ENCODE data around the gene SLC27A5. TPM values are rescaled to one million over a fixed set of nuclear protein-coding genes. Genes with fewer than 3 reads are reported as not detected.
"Not testable (repeated sequence)": the region's sequence is repeated elsewhere in the genome, so short reads cannot be mapped to it uniquely, and the experiment has no call there.

Gene SLC27A5
- total and polyA plus RNA-seq, 2 of the 13 experiments (the other 11 are each of a cell fraction or from before 2014, with no cell fraction given), result 30.3 to 40.2 TPM

DNA sequence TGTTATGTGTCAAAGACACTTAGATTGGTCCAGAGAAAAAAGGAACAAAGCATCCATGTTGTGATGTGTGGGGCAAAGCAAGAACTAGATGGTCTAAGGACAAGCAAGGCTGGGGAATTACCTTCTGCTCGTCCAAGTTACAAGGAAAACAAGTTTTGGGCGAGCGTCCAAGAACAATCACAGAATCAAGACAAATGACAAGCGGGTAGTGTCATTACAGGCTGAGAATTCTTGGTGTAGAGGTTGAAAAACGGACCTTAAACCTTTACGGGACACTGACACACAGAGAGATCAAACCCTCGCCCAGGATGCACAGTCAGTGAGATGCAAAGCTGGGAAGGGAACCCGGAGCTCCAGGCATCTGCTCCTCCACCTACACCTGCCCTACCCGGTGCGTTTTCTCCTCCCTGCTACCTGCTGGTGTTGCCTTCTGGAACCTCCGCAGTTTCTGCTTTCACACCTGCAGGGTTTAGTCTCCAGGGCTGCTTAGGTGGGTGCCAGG lies 60.9 kb downstream of the SLC27A5 start (continued):
- TF ChIP-seq, protein P1, sequence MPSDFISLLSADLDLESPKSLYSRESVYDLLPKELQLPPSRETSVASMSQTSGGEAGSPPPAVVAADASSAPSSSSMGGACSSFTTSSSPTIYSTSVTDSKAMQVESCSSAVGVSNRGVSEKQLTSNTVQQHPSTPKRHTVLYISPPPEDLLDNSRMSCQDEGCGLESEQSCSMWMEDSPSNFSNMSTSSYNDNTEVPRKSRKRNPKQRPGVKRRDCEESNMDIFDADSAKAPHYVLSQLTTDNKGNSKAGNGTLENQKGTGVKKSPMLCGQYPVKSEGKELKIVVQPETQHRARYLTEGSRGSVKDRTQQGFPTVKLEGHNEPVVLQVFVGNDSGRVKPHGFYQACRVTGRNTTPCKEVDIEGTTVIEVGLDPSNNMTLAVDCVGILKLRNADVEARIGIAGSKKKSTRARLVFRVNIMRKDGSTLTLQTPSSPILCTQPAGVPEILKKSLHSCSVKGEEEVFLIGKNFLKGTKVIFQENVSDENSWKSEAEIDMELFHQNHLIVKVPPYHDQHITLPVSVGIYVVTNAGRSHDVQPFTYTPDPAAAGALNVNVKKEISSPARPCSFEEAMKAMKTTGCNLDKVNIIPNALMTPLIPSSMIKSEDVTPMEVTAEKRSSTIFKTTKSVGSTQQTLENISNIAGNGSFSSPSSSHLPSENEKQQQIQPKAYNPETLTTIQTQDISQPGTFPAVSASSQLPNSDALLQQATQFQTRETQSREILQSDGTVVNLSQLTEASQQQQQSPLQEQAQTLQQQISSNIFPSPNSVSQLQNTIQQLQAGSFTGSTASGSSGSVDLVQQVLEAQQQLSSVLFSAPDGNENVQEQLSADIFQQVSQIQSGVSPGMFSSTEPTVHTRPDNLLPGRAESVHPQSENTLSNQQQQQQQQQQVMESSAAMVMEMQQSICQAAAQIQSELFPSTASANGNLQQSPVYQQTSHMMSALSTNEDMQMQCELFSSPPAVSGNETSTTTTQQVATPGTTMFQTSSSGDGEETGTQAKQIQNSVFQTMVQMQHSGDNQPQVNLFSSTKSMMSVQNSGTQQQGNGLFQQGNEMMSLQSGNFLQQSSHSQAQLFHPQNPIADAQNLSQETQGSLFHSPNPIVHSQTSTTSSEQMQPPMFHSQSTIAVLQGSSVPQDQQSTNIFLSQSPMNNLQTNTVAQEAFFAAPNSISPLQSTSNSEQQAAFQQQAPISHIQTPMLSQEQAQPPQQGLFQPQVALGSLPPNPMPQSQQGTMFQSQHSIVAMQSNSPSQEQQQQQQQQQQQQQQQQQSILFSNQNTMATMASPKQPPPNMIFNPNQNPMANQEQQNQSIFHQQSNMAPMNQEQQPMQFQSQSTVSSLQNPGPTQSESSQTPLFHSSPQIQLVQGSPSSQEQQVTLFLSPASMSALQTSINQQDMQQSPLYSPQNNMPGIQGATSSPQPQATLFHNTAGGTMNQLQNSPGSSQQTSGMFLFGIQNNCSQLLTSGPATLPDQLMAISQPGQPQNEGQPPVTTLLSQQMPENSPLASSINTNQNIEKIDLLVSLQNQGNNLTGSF (CRISPR knock-in tag; IDR thresholded peaks at IDR 0.05), result no peak

- H3K27me3 ChIP-seq (ENCODE audit: control insufficient read depth in 1 of 2, insufficient read depth in 2 of 2, low read length in 2 of 2); FAIRE-seq; in situ Hi-C loops (cut with HindIII; ENCODE audit: extremely low pct_ligation_motif_present, low pct_unique_long_range_greater_than_20kb); H3K27ac ChIP-seq (ENCODE audit: extremely low read length, insufficient read depth, low read length); H3K79me2 ChIP-seq (ENCODE audit: insufficient read depth, low read length); H4K20me1 ChIP-seq (ENCODE audit: insufficient read depth, low read length); H3K9ac ChIP-seq (ENCODE audit: insufficient read depth, low read depth, low read length); POLR2A ChIA-PET; H2AFZ ChIP-seq (ENCODE audit: low read length); BruUV-seq (replicated peaks); DNase-seq (ENCODE audit: low spot score); H3K4me3 ChIP-seq (replicated peaks in 1 of 3; ENCODE audit: insufficient read depth in 1 of 3, low read depth in 2 of 3, low read length in 3 of 3); CTCF ChIA-PET (ENCODE audit: low intra/inter-chr PET ratio, low total read pairs); H3K4me2 ChIP-seq (ENCODE audit: low read depth, low read length); ATAC-seq; H3K4me1 ChIP-seq (ENCODE audit: insufficient read depth, low read length); H3K36me3 ChIP-seq (replicated peaks in 1 of 2; ENCODE audit: control insufficient read depth in 1 of 2, insufficient read depth in 2 of 2, low read length in 2 of 2): not testable (repeated sequence)
- intact Hi-C loops (cut with micrococcal nuclease; ENCODE audit: unreplicated experiment), result loop anchor here (2.0 to 5.0 kb wide), 2 partner anchors 17 to 43 kb away; partner anchors contain the start of genes ZNF324 and ZNF584
- peaks cover 21% of the 10 kb centered on the region for H3K9me3 ChIP-seq (ENCODE audit: low read length)
- WGBS (ENCODE audit: low lambda C conversion rate), result 24% methylated on average over 5 of the region's 5 CpGs
Measured at GRCh38 chr19:58449980-58450379, 61.8 kb downstream of the SLC27A5 start.

Measured in HepG2 (cell line).